ENCODE results near the gene PRND. TPM values are rescaled to one million over a fixed set of nuclear protein-coding genes. Genes with fewer than 3 reads are reported as not detected.
"Not testable (repeated sequence)": the region's sequence is repeated elsewhere in the genome, so short reads cannot be mapped to it uniquely, and the experiment has no call there.

PRND gene
- total RNA-seq, 1 experiment from 2014 or later = not detected

GRCh38 chr20:4771004-4771403, 49.3 kb downstream of the PRND start:
- DNase-seq = no peak
- Histone ChIP-seq H3K27ac (no peak overlapping the region), H3K27me3 (peaks cover 3% of the 10 kb centered on the region; the same call in 1 of the 2 replicates), H3K9me3 (replicated peaks) (peaks cover 4% of the 10 kb centered on the region; the same call in 1 of the 2 replicates), H3K4me3 (no peak overlapping the region), H3K4me1 (no peaks in the 10 kb centered on the region), H3K36me3 (no peaks in the 10 kb centered on the region)

GRCh38 chr20:4772132-4772531, 50.4 kb downstream of the PRND start:
- Histone ChIP-seq H3K9me3 (replicated peaks) (peaks cover 4% of the 10 kb centered on the region; the same call in 1 of the 2 replicates), H3K4me1 (no peaks in the 10 kb centered on the region), H3K27me3 (no peaks in the 10 kb centered on the region; the same call in 1 of the 2 replicates), H3K4me3 (no peak overlapping the region), H3K27ac (no peak overlapping the region), H3K36me3 (no peaks in the 10 kb centered on the region)
- DNase-seq = no peak

- not testable (repeated sequence) for H3K27me3 ChIP-seq
Measured at GRCh38 chr20:4773014-4773413, 51.3 kb downstream of the PRND start.

GRCh38 chr20:4773736-4774135, 52.0 kb downstream of the PRND start:
- H3K27ac ChIP-seq = no peak overlapping the region
- no peaks in the 10 kb centered on the region; the same call in none of the 2 replicates for H3K27me3 ChIP-seq
- no peaks in the 10 kb centered on the region for H3K36me3 ChIP-seq
- H3K4me1 ChIP-seq = no peaks in the 10 kb centered on the region
- H3K4me3 ChIP-seq = no peak overlapping the region
- H3K9me3 ChIP-seq (replicated peaks) = peaks cover 4% of the 10 kb centered on the region; the same call in 1 of the 2 replicates
- DNase-seq = no peak

More at GRCh38 chr20:4773014-4773413, 51.3 kb downstream of the PRND start:
- not testable (repeated sequence) for H3K27ac ChIP-seq; DNase-seq; H3K4me1 ChIP-seq; H3K4me3 ChIP-seq; H3K9me3 ChIP-seq (replicated peaks); H3K36me3 ChIP-seq

GRCh38 chr20:4774207-4774606, 52.5 kb downstream of the PRND start:
- no peak for DNase-seq
- no peaks in the 10 kb centered on the region for H3K36me3 ChIP-seq
- no peaks in the 10 kb centered on the region; the same call in none of the 2 replicates for H3K27me3 ChIP-seq
- H3K27ac ChIP-seq = no peak overlapping the region
- no peaks in the 10 kb centered on the region for H3K4me1 ChIP-seq
- peaks cover 4% of the 10 kb centered on the region; the same call in 1 of the 2 replicates for H3K9me3 ChIP-seq (replicated peaks)
- no peak overlapping the region for H3K4me3 ChIP-seq

GRCh38 chr20:4775322-4776078, 53.8 kb downstream of the PRND start:
- H3K9me3 ChIP-seq (replicated peaks) = peaks cover 4% of the 10 kb centered on the region; the same call in 1 of the 2 replicates
- H3K36me3 ChIP-seq = no peaks in the 10 kb centered on the region
- H3K27ac ChIP-seq = no peak overlapping the region
- no peak for DNase-seq
- no peak overlapping the region for H3K4me3 ChIP-seq
- H3K4me1 ChIP-seq = no peaks in the 10 kb centered on the region
- H3K27me3 ChIP-seq = no peaks in the 10 kb centered on the region; the same call in none of the 2 replicates

- no peaks in the 10 kb centered on the region; the same call in none of the 2 replicates for H3K27me3 ChIP-seq
- no peak overlapping the region for H3K27ac ChIP-seq
- no peaks in the 10 kb centered on the region for H3K36me3 ChIP-seq
- no peak for DNase-seq
- H3K9me3 ChIP-seq (replicated peaks) = peaks cover 4% of the 10 kb centered on the region; the same call in 1 of the 2 replicates
- H3K4me1 ChIP-seq = no peaks in the 10 kb centered on the region
- H3K4me3 ChIP-seq = no peak overlapping the region
Measured at GRCh38 chr20:4776079-4776630, 54.4 kb downstream of the PRND start.

Other genes with a start within 250 kb of the PRND start
- 54.7 and 58.7 TPM in 2 replicates for gene PRNP, start 35.5 kb upstream of the PRND start, total RNA-seq (2014; rRNA removed; shearing (Covaris generic))
- gene RASSF2, start 101.7 kb downstream of the PRND start, total RNA-seq (2014; rRNA removed; shearing (Covaris generic)) = 0.89 and 1.4 TPM in 2 replicates